Loucy (cell line): ENCODE measurements around the gene TMCO6.

ENCODE experiments used
- CTCF ChIP-seq: fragments of 200-600 bp; sonication (generic); conservative IDR thresholded peaks from 2 replicates; pipeline ENCODE4 v1.5.1; 2014; ENCODE audit warnings: mild to moderate bottlenecking, antibody characterized with exemption, low read length
- EZH2phosphoT487 ChIP-seq: fragments of 200-600 bp; IDR thresholded peaks from 2 replicates; pipeline ENCODE4 v1.6.1; 2018; ENCODE audit warnings: antibody characterized with exemption, mild to moderate bottlenecking, moderate library complexity, borderline replicate concordance

GRCh38 chr5:140605879-140606278 is 33.4 kb upstream of the TMCO6 start:
- TF ChIP-seq CTCF (no peak), EZH2phosphoT487 (no peak)
